ENCODE measurements around the gene TNK2. TPM values are rescaled to one million over a fixed set of nuclear protein-coding genes. Genes with fewer than 3 reads are reported as not detected.

Gene TNK2
- total and polyA plus RNA-seq, 7 donors, result 37.1 to 322 (median 67.1) TPM

DNA sequence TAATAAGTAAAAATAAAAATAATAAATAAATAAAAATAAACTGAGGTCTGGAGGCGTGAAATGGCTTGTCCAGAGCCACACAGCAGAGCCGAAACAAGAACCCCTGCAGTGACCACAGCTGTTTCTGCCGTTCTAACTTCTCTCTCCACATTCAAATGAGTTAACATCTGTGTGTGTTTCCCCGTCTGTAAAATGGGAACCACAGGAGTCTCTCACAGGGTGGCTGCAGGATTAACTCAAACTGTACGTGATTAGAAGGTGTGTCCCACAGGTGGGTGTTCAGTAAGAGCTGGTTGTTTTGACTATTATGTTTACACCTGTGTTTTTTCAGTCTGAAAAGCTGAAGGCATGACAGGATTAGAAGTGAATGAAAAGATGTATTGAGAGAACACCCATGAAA lies 69.6 kb downstream of the TNK2 start:
- Histone ChIP-seq H3K36me3 (ENCODE audit: insufficient read depth in 1 of 2, low read depth in 1 of 2) (no peaks in the 10 kb centered on the region), H3K4me3 (no peak overlapping the region), H3K9me3 (no peaks in the 10 kb centered on the region), H3K4me1 (no peaks in the 10 kb centered on the region), H3K27me3 (ENCODE audit: insufficient read depth in 3 of 3, low read length in 2 of 3) (peaks cover 0 to 3% (median 0%) of the 10 kb centered on the region in 3 donors), H3K27ac (no peak overlapping the region)
- WGBS, 3 donors, result 64 to 76% (median 64%) methylated on average over 5 of the region's 5 CpGs
- intact Hi-C loops (cut with DNase I), result no loop called here
- DNase-seq (no peak), ATAC-seq (no peak)
- TF ChIP-seq, protein P1, sequence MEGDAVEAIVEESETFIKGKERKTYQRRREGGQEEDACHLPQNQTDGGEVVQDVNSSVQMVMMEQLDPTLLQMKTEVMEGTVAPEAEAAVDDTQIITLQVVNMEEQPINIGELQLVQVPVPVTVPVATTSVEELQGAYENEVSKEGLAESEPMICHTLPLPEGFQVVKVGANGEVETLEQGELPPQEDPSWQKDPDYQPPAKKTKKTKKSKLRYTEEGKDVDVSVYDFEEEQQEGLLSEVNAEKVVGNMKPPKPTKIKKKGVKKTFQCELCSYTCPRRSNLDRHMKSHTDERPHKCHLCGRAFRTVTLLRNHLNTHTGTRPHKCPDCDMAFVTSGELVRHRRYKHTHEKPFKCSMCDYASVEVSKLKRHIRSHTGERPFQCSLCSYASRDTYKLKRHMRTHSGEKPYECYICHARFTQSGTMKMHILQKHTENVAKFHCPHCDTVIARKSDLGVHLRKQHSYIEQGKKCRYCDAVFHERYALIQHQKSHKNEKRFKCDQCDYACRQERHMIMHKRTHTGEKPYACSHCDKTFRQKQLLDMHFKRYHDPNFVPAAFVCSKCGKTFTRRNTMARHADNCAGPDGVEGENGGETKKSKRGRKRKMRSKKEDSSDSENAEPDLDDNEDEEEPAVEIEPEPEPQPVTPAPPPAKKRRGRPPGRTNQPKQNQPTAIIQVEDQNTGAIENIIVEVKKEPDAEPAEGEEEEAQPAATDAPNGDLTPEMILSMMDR (IDR thresholded peaks at IDR 0.05), result no peak

DNA sequence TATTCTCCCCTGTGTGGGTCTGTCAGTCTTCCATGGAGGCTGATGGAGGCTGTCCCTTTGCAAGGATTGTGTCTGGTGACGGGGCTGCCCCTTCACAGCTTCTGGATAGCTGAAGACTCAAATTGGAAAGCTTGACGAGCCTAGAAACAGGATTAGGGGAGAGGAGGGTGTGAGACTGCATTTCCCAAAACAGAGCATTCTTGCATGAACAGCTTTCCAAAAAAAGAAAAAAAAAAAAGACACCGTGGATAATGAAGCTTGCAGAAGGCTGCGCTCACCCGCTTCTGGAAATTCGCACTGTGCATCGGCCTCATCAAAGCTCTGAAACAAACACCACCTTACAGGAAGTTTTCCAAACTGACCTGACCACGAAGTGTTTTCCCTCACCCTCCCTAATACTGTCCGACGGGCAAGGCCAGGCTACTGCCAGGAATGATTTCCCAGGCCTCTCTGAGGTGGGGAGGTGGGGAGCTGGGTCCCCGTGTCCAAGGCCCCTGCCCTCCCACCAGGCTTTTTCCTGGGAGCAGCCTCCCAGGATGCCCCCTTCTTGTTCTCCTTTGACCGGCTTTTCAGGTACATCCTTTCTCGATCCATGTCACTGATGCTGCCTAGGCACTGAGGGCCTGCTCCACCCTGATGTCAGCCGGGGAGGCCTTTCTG lies 71.7 kb downstream of the TNK2 start:
- Histone ChIP-seq H3K4me3 (no peak overlapping the region), H3K4me1 (no peaks in the 10 kb centered on the region), H3K27ac (no peak overlapping the region), H3K27me3 (ENCODE audit: insufficient read depth in 3 of 3, low read length in 2 of 3) (peaks cover 0 to 3% (median 0%) of the 10 kb centered on the region in 3 donors), H3K36me3 (ENCODE audit: insufficient read depth in 1 of 2, low read depth in 1 of 2) (no peaks in the 10 kb centered on the region), H3K9me3 (no peaks in the 10 kb centered on the region)
- intact Hi-C loops (cut with DNase I), result no loop called here
- DNase-seq (peak in 1 of 2 donors; percentile 29), ATAC-seq (no peak)
- WGBS, 3 donors, result 62 to 71% (median 69%) methylated on average over 14 of the region's 14 CpGs
- TF ChIP-seq, protein P1 (IDR thresholded peaks at IDR 0.05), result no peak

DNA sequence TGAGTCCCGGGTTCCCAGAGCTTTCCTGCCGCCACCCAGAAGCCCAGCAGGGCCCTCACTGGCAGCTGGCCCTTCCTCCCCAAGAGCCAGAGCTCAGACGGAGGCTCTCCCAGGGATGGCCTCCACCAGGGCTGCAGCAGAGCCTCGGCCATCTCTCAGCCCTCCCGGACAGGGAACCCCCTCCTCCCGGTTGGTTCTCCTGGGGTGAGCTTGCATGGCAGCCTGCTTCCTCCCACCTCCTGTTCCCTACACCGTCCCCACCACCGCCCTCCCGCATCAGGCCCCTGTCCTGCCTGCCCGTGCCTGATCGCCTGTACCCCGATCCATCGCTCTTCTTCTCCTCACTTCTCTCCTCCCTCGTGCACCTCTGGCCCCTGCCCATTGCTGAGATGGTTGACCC lies 72.6 kb downstream of the TNK2 start:
- Histone ChIP-seq H3K36me3 (ENCODE audit: insufficient read depth in 1 of 2, low read depth in 1 of 2) (no peaks in the 10 kb centered on the region), H3K27me3 (ENCODE audit: insufficient read depth in 3 of 3, low read length in 2 of 3) (peaks cover 0 to 3% (median 0%) of the 10 kb centered on the region in 3 donors), H3K27ac (no peak overlapping the region), H3K4me1 (no peaks in the 10 kb centered on the region), H3K9me3 (no peaks in the 10 kb centered on the region), H3K4me3 (no peak overlapping the region)
- ATAC-seq, result peak in 1 of 4 donors; percentile 33
- 80 to 88% (median 85%) methylated on average over 13 to 14 of the region's 14 CpGs for WGBS, 3 donors
- intact Hi-C loops (cut with DNase I), result no loop called here
- DNase-seq, result peak in 1 of 2 donors; percentile 44
- TF ChIP-seq, protein P1 (IDR thresholded peaks at IDR 0.05), result no peak

DNA sequence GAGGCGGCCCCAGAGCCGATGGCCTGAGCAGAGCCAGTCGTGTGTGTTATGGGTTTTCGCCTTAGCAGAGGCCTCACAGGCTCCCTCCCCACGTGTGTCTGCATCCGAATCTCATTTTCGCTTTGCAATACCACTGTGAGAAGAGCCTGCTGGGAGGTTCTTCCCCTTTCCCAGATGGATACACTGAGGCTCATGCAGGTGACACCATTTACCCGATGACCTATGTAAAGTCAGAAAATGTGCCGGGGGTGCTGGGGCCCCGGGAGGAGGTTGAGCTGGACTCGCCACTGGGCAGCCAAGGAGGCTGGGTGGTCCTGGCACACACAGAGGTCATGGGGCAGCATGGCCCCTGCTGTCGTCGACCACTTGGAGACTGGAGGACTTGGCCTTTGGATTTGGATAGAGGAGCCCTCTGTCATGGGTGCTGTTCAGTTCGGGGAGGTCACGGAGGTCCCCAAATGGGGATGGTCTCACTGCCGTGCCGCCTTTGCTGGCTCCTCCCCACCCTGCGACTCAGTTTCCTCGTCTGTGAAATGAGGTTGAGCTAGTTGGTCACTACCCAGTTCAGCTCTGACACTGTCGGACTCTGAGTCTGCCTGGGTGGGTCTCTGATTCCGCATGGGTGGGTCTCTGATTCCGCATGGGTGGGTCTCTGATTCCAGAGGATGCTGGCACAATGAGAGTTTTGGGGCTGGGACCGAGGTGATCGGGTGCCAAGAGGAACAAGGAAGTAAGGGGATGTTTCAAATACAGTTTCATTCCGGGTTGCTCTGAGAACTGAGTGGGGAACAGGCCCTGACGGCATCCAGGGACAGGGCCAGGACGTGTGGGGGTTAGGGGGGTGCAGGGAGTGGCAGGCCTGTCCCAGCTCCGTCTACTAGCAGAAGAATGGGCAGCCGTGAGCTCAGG lies 73.4 kb downstream of the TNK2 start:
- Histone ChIP-seq H3K9me3 (no peaks in the 10 kb centered on the region), H3K36me3 (ENCODE audit: insufficient read depth in 1 of 2, low read depth in 1 of 2) (no peaks in the 10 kb centered on the region), H3K27ac (no peak overlapping the region), H3K27me3 (ENCODE audit: insufficient read depth in 3 of 3, low read length in 2 of 3) (peaks cover 0 to 3% (median 0%) of the 10 kb centered on the region in 3 donors), H3K4me1 (no peaks in the 10 kb centered on the region), H3K4me3 (no peak overlapping the region)
- intact Hi-C loops (cut with DNase I), result no loop called here
- ATAC-seq (no peak), DNase-seq (peak in 1 of 2 donors; percentile 28)
- 90 to 92% (median 90%) methylated on average over 29 of the region's 29 CpGs for WGBS, 3 donors
- TF ChIP-seq, protein P1 (IDR thresholded peaks at IDR 0.05), result no peak

All from psoas muscle (tissue), 8 donors.